ENCODE results near the gene MST1. TPM values are rescaled to one million over a fixed set of nuclear protein-coding genes. Genes with fewer than 3 reads are reported as not detected.

The MST1 gene
- total RNA-seq, 4 donors from 2014 or later, result 11.7 to 23.7 (median 17.0) TPM

- Histone ChIP-seq H3K36me3 (peaks cover 0 to 49% (median 0%) of the 10 kb centered on the region in 3 donors), H3K27ac (peak overlapping the region in 1 of 4 donors; percentile 96), H3K4me1 (peaks cover 0 to 55% (median 24%) of the 10 kb centered on the region in 4 donors), H3K4me3 (peak overlapping the region in 1 of 4 donors; percentile 98), H3K27me3 (no peaks in the 10 kb centered on the region), H3K9me3 (no peaks in the 10 kb centered on the region)
- TF ChIP-seq POLR2A (IDR thresholded peaks at IDR 0.05) (no peak), EP300 (IDR thresholded peaks at IDR 0.05) (no peak), CTCF (IDR thresholded peaks at IDR 0.05) (no peak)
- 81% methylated on average over 23 to 25 of the region's 26 CpGs for WGBS, 2 donors
- peak in 1 of 2 donors; percentile 11 for DNase-seq (ENCODE audit: low spot score in 2 of 2)
These were observed 32.9 kb upstream of the MST1 start for GRCh38 chr3:49721896-49722781.

DNA sequence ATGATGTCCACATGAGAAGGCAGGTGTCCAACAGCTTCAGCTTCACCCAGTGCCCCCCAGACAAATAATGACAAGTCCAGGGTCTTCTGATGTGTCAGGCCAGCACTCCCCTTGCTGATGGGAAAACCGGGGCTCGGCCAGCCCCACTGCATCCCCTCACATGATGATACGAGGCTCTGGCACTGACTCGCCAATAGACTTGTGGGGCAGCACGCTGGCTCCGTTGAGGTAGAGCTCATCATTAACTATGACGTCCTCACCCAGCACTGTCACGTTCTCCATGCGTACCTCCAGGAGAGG, 32.3 kb upstream of the MST1 start:
- Histone ChIP-seq H3K27me3 (no peaks in the 10 kb centered on the region), H3K36me3 (peaks cover 0 to 49% (median 0%) of the 10 kb centered on the region in 3 donors), H3K4me3 (no peak overlapping the region), H3K27ac (no peak overlapping the region), H3K9me3 (no peaks in the 10 kb centered on the region), H3K4me1 (peaks cover 0 to 55% (median 24%) of the 10 kb centered on the region in 4 donors)
- TF ChIP-seq EP300 (IDR thresholded peaks at IDR 0.05) (no peak), POLR2A (IDR thresholded peaks at IDR 0.05) (no peak), CTCF (IDR thresholded peaks at IDR 0.05) (no peak)
- no peak for DNase-seq (ENCODE audit: low spot score in 2 of 2)
- 68 to 82% methylated on average over 9 of the region's 9 CpGs for WGBS, 2 donors

DNA sequence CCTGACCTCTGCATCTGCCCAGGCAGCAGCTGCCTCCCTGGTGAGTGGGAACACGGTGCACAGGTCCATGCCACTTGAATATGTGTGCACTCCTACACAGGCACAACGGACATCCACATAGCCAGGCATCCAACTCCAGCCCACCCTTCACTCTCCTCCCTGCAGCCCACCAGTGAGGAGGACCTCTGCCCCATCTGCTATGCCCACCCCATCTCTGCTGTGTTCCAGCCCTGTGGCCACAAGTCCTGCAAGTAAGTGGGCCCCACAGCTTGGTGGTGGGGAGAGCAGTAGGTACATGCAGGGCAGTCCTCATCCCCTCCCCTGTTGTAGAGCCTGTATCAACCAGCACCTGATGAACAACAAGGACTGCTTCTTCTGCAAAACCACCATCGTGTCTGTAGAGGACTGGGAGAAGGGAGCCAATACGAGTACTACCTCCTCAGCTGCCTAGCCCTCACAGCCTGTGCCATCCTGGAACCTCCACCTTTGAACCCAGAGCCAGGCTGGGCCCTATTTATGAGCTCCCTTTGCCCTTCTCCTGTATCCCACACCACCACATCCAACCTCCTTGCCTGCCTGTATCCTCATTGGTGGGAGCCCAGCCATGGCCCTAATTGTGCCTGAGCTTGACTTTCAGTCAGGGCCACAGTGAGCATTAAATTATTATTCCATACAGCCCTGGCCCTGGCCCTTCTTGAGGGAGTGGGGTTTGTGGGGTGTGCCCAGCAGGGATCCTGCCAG, 31.8 kb upstream of the MST1 start:
- 64 to 71% methylated on average over 4 of the region's 4 CpGs for WGBS, 2 donors
- Histone ChIP-seq H3K9me3 (no peaks in the 10 kb centered on the region), H3K36me3 (peaks cover 0 to 49% (median 0%) of the 10 kb centered on the region in 3 donors), H3K27ac (no peak overlapping the region), H3K4me1 (peaks cover 0 to 55% (median 24%) of the 10 kb centered on the region in 4 donors), H3K27me3 (no peaks in the 10 kb centered on the region), H3K4me3 (no peak overlapping the region)
- TF ChIP-seq EP300 (IDR thresholded peaks at IDR 0.05) (no peak), POLR2A (IDR thresholded peaks at IDR 0.05) (no peak), CTCF (IDR thresholded peaks at IDR 0.05) (no peak)
- DNase-seq (ENCODE audit: low spot score in 2 of 2), result no peak

DNA sequence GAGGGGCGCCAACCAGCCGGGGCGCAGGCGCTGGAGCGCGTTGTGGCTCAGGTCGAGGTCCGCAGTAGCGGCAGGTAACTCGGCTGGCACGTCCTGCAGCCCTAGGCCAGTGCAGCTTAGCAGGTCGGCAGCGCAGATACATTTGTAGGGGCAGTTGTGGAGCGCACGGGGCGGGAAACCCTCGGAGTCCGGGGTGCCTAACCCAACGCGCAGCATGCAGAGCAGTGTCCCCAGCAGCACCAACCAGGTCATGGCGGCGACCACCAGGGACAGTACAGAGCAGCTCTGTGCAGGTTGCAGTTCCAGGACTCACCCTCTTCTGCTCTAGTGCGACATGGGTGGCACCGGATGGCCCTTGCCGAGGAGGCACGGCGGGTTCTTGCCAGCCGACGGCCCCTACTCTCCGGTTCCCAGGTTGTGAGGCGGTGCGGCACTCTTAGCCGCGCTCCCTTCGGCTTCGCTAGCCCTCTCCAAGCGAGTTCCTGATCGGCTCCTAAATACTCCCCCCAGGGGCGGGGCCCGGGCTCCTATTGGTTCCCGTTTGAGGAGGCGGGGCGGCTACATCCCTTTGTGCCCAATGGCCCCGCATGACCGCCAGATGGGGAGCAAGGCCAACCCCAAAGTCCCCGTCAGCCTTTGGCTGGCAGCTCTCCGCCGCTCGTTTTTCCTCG, 30.1 kb upstream of the MST1 start, which contains the start of gene AMIGO3:
Gene AMIGO3, minus strand, starts transcription at position 471 of the 671 bp plus-strand sequence. Its CDS starts 219 bp downstream, at position 252.
- Histone ChIP-seq H3K36me3 (peaks cover 0 to 58% (median 0%) of the 10 kb centered on the region in 3 donors), H3K9me3 (no peaks in the 10 kb centered on the region), H3K4me3 (peak within 1 kb of the TSS; percentile 22 to 70 (median 56)), H3K27me3 (no peaks in the 10 kb centered on the region), H3K27ac (peak within 1 kb of the TSS in 3 of 4 donors; percentile 69 to 84 (median 75)), H3K4me1 (peaks cover 0 to 43% (median 21%) of the 10 kb centered on the region in 4 donors)
- peak in 1 of 2 donors; percentile 86 for TF ChIP-seq POLR2A (IDR thresholded peaks at IDR 0.05)
- TF ChIP-seq CTCF (IDR thresholded peaks at IDR 0.05), result peak; percentile 13 to 90 (median 55)
- peak; percentile 73 to 90 for TF ChIP-seq EP300 (IDR thresholded peaks at IDR 0.05)
- DNase-seq (ENCODE audit: low spot score in 2 of 2), result peak; percentile 96 to 97
- 1 to 3% methylated on average over 22 to 33 of the region's 50 CpGs for WGBS, 2 donors
